A549 (cell line): ENCODE results near the gene CCDC183. TPM values are rescaled to one million over a fixed set of nuclear protein-coding genes. Genes with fewer than 3 reads are reported as not detected.
A peak's percentile ranks its signal among the peaks of the same experiment; 100 is the strongest.

Source experiments
- ATAC-seq, 2 experiments: fragments of 200-7000 bp in 1 of 2; fragments of >200 bp in 1 of 2; cut with Nextera tagmentation in 1 of 2; cut with Tn5 transposase in 1 of 2; 3 replicates each; pipeline versions ENCODE4 v1.8.0 to v1.9.1; 2018 to 2020; ENCODE audit warnings: mild to moderate bottlenecking in 1 of 2, moderate library complexity in 1 of 2
- CTCF ChIA-PET: fragments of 300-600 bp; sonication (Branson Sonifier 250); formaldehyde crosslinking; extraction: SDS; loops from one replicate; lab custom pipeline; 2021; ENCODE audit warnings: antibody characterized with exemption, inconsistent platforms; lab: Yijun Ruan, JAX
- POLR2A ChIA-PET: fragments of 350-600 bp; formaldehyde crosslinking; extraction: SDS; loops from one replicate; lab custom pipeline; 2021; ENCODE audit warnings: antibody characterized with exemption, inconsistent platforms; lab: Yijun Ruan, JAX
- DNase-seq, 2 experiments: peaks; one replicate each; pipeline versions ENCODE4 v3.0.0 to v3.0.0-alpha.2; 2011 to 2016; ENCODE audit warnings: low read depth in 1 of 2, low spot score in 1 of 2
- FAIRE-seq: peaks from 2 replicates; lab custom pipeline; 2011; peaks lifted over from hg19 to GRCh38; lab: Jason Lieb, UNC
- H3K27ac ChIP-seq, 2 experiments: fragments of >200 bp; sonication (Bioruptor Twin); formaldehyde crosslinking; 3 replicates each; pipeline ENCODE4 v1.5.1; 2016 to 2017
- H3K4me1 ChIP-seq: fragments of >200 bp; sonication (Bioruptor Twin); formaldehyde crosslinking; 3 replicates; pipeline ENCODE4 v1.6.1; 2016
- H3K4me2 ChIP-seq: fragments of >200 bp; sonication (Bioruptor Twin); formaldehyde crosslinking; 3 replicates; pipeline ENCODE4 v1.6.1; 2016
- H3K4me3 ChIP-seq: fragments of >200 bp; sonication (Bioruptor Twin); formaldehyde crosslinking; 3 replicates; pipeline ENCODE4 v1.5.1; 2016
- H3K9me3 ChIP-seq: fragments of >200 bp; sonication (Bioruptor Twin); formaldehyde crosslinking; 3 replicates; pipeline ENCODE4 v1.6.1; 2016
- CBX2 ChIP-seq: fragments of 200-600 bp; sonication (generic); IDR thresholded peaks from 2 replicates; pipeline ENCODE4 v1.6.1; 2016; ENCODE audit warnings: low read depth, mild to moderate bottlenecking, borderline replicate concordance
- CHD4 ChIP-seq: fragments of 200-600 bp; sonication (generic); IDR thresholded peaks from 2 replicates; pipeline ENCODE4 v1.6.1; 2016; ENCODE audit warnings: antibody characterized with exemption, mild to moderate bottlenecking, borderline replicate concordance
- E2F6 ChIP-seq: IDR thresholded peaks from 2 replicates; pipeline ENCODE4 v1.6.1; 2012; ENCODE audit warnings: low read depth, borderline replicate concordance
- EHMT2 ChIP-seq: fragments of 200-600 bp; sonication (generic); IDR thresholded peaks from 2 replicates; pipeline ENCODE4 v1.6.1; 2016; ENCODE audit warnings: antibody characterized with exemption, low read depth, mild to moderate bottlenecking, moderate library complexity
- FOSB ChIP-seq: fragments of 250-450 bp; sonication (Bioruptor Pico); IDR thresholded peaks from 2 replicates; pipeline ENCODE4 v1.5.0; 2020; ENCODE audit warnings: mild to moderate bottlenecking, moderate library complexity
- FOXS1 ChIP-seq: fragments of 250-450 bp; sonication (Bioruptor Pico); IDR thresholded peaks from 2 replicates; pipeline ENCODE4 v1.5.0; 2020; ENCODE audit warnings: mild to moderate bottlenecking, moderate library complexity
- HMGXB4 ChIP-seq: fragments of 250-450 bp; sonication (Bioruptor Pico); IDR thresholded peaks from 2 replicates; pipeline ENCODE4 v1.5.0; 2021; ENCODE audit warnings: mild to moderate bottlenecking, moderate library complexity, borderline replicate concordance
- JUN ChIP-seq, 2 experiments: fragments of >200 bp; sonication (Bioruptor Twin); formaldehyde crosslinking; IDR thresholded peaks; 2 replicates in 1 of 2; 3 replicates in 1 of 2; pipeline ENCODE4 v1.6.1; 2016 to 2017
- MAX ChIP-seq: IDR thresholded peaks from 2 replicates; pipeline ENCODE4 v1.6.1; 2012
- MAZ ChIP-seq: fragments of 150-350 bp; IDR thresholded peaks from 2 replicates; pipeline ENCODE4 v1.6.1; 2014; ENCODE audit warnings: antibody characterized with exemption, low read depth, low read length, borderline replicate concordance
- NFE2L2 ChIP-seq: fragments of 150-350 bp; conservative IDR thresholded peaks from 2 replicates; pipeline ENCODE4 v1.6.1; 2014; ENCODE audit warnings: low read length
- NPAS2 ChIP-seq: fragments of 250-450 bp; sonication (Bioruptor Pico); IDR thresholded peaks from 2 replicates; pipeline ENCODE4 v1.8.0; 2022; ENCODE audit warnings: mild to moderate bottlenecking, moderate library complexity, borderline replicate concordance
- POLR2AphosphoS2 ChIP-seq: conservative IDR thresholded peaks from 2 replicates; pipeline ENCODE4 v1.6.1; 2012; ENCODE audit warnings: low read length, improper control_type of control experiment, inconsistent platforms
- RARB ChIP-seq: fragments of 250-450 bp; sonication (Bioruptor Pico); IDR thresholded peaks from 2 replicates; pipeline ENCODE4 v1.8.0; 2021; ENCODE audit warnings: mild to moderate bottlenecking, moderate library complexity
- REST ChIP-seq: fragments of 200-600 bp; sonication (generic); IDR thresholded peaks from 2 replicates; pipeline ENCODE4 v1.6.1; 2016; ENCODE audit warnings: antibody characterized with exemption, mild to moderate bottlenecking, moderate library complexity
- RNF2 ChIP-seq: fragments of 200-600 bp; sonication (generic); IDR thresholded peaks from 2 replicates; pipeline ENCODE4 v1.6.1; 2016; ENCODE audit warnings: low read depth, mild to moderate bottlenecking, antibody characterized with exemption, moderate library complexity, borderline replicate concordance
- ZC3H11A ChIP-seq: fragments of 450-650 bp; IDR thresholded peaks from 2 replicates; pipeline ENCODE4 v1.6.1; 2014; ENCODE audit warnings: antibody characterized with exemption, mild to moderate bottlenecking
- ZNF302 ChIP-seq: fragments of 250-450 bp; sonication (Bioruptor Pico); IDR thresholded peaks from 2 replicates; pipeline ENCODE4 v1.9.0; 2021; ENCODE audit warnings: inconsistent platforms, mild to moderate bottlenecking, moderate library complexity
- ZSCAN20 ChIP-seq: fragments of 250-450 bp; sonication (Bioruptor Pico); IDR thresholded peaks from 2 replicates; pipeline ENCODE4 v1.8.0; 2022; ENCODE audit warnings: mild to moderate bottlenecking, moderate library complexity
- WGBS: methylation state at CpG from one replicate; pipeline ENCODE4 v1.1.6; 2017; ENCODE audit errors: missing lambda C conversion rate; 5-methylcytosine and 5-hydroxymethylcytosine counted together
- polyA plus RNA-seq, 4 experiments: library from polyadenylated mRNA; depleted of rRNA in 3 of 4; stranded (reverse); fragments of >200 nt; fragmentation: RNase III in 1 of 4; extraction: RNeasy Plus Mini Kit Qiagen cat#74134 plus additional on column Dnase treatment in 1 of 4; gene quantifications; 2 replicates in 3 of 4; 3 replicates in 1 of 4; pipeline ENCODE4 v1.2.3, GENCODE V29; 2011 to 2017

The CCDC183 gene
- polyA plus RNA-seq, 2 of the 4 experiments (the other 2 are of a cell fraction) = 0.90 to 1.4 TPM

- FAIRE-seq = no peak
Measured at GRCh38 chr9:136824496-136825225, 28.5 kb downstream of the CCDC183 start.

More at GRCh38 chr9:136824496-136825225, 28.5 kb downstream of the CCDC183 start:
- DNase-seq (no peak), ATAC-seq (0 out of 6 replicates have a peak, but pooled peaks of 1 of the 2 experiments have one; percentile 7)
- no peak overlapping the region for H3K27ac ChIP-seq
- H3K4me1 ChIP-seq = no peaks in the 10 kb centered on the region
- H3K4me3 ChIP-seq = no peak overlapping the region
- no peak overlapping the region for H3K4me2 ChIP-seq
- ChIA-PET CTCF (interaction anchor here (0.7 to 3.0 kb wide), 7 partner anchors 9 to 212 kb away, joined by 3 to 11 read pairs (median 4); partner anchors contain the start of gene AJM1), POLR2A (no interaction called here)
- WGBS = 90% methylated on average over 18 of the region's 21 CpGs
- TF ChIP-seq JUN (IDR thresholded peaks at IDR 0.05) (no peak), NPAS2 (CRISPR knock-in tag) (no peak), RNF2 (no peak), ZC3H11A (no peak), MAZ (no peak), MAX (no peak), HMGXB4 (CRISPR knock-in tag) (no peak), ZSCAN20 (no peak), FOSB (CRISPR knock-in tag) (no peak), CBX2 (no peak), CHD4 (no peak), EHMT2 (no peak), POLR2AphosphoS2 (no peak), E2F6 (no peak), FOXS1 (CRISPR knock-in tag) (no peak), REST (no peak), ZNF302 (CRISPR knock-in tag) (no peak), RARB (CRISPR knock-in tag) (no peak), NFE2L2 (no peak)
- no peaks in the 10 kb centered on the region for H3K9me3 ChIP-seq
